Testis (tissue), 2 donors: ENCODE measurements around the gene LAMA3.

Experiments
- POLR2A ChIP-seq: fragments of 450-650 bp; IDR thresholded peaks from one replicate; pipeline ENCODE4 v1.6.1; 2017; ENCODE audit warnings: antibody characterized with exemption, mild to moderate bottlenecking, moderate library complexity
- TF ChIP-seq, protein P1 (sequence below), 3 experiments: fragments of 450-650 bp in 2 of 3; fragments of 200-600 bp in 1 of 3; sonication (generic) in 1 of 3; IDR thresholded peaks; one replicate each; pipeline ENCODE4 v1.5.1; 2016 to 2019; ENCODE audit warnings: antibody characterized with exemption in 3 of 3, mild to moderate bottlenecking in 2 of 3, moderate library complexity in 1 of 3

GRCh38 chr18:23926571-23926970 lies 237.3 kb downstream of the LAMA3 start:
- TF ChIP-seq, protein P1, sequence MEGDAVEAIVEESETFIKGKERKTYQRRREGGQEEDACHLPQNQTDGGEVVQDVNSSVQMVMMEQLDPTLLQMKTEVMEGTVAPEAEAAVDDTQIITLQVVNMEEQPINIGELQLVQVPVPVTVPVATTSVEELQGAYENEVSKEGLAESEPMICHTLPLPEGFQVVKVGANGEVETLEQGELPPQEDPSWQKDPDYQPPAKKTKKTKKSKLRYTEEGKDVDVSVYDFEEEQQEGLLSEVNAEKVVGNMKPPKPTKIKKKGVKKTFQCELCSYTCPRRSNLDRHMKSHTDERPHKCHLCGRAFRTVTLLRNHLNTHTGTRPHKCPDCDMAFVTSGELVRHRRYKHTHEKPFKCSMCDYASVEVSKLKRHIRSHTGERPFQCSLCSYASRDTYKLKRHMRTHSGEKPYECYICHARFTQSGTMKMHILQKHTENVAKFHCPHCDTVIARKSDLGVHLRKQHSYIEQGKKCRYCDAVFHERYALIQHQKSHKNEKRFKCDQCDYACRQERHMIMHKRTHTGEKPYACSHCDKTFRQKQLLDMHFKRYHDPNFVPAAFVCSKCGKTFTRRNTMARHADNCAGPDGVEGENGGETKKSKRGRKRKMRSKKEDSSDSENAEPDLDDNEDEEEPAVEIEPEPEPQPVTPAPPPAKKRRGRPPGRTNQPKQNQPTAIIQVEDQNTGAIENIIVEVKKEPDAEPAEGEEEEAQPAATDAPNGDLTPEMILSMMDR (IDR thresholded peaks at IDR 0.05): no peak
- TF ChIP-seq POLR2A: no peak
